Spleen (tissue), 7 donors: ENCODE data around the gene ST6GALNAC4.

Experiments
- POLR2A ChIP-seq, 3 donors: fragments of 450-650 bp; IDR thresholded peaks; one replicate each; pipeline ENCODE4 v1.5.1; 2017; ENCODE audit warnings: antibody characterized with exemption in 3 of 3, mild to moderate bottlenecking in 1 of 3
- TF ChIP-seq, protein P1 (sequence below), 11 experiments: fragments of 200-600 bp in 7 of 11; fragments of 450-650 bp in 4 of 11; sonication (generic) in 4 of 11; IDR thresholded peaks in 8 of 11; conservative IDR thresholded peaks in 3 of 11; 1 replicate in 7 of 11; 2 replicates in 4 of 11; pipeline versions ENCODE4 v1.4.0 to v1.8.0; 2016 to 2021; ENCODE audit warnings: antibody characterized with exemption in 11 of 11, inconsistent platforms in 4 of 11, mild to moderate bottlenecking in 1 of 11
- donor health status: DM: no; HTN: no; CAD: no; lungs with moderate emphysema.
- donor health status: DM: no; HTN: no; CAD: no.
- donor health status: DM: no; HTN: no; CAD: no.

DNA sequence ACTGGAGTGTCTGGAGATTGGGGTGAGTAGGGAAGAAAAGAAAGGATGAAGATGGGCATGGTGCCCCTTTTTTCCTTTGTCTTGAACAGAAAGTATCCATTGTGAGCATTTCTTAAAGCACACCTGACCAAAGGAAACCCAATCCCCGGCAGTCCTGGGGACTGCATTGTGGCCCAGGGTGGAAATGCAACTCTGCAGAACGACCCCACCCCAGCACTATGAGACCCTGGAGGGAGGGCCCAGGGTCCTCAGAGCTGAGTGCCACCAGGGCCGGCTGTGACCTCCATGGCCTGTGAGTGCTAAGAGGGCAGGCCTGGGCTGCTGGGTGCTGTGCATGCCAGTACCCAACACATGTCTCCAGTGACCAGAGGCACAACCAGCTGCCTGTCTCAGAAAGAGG lies 45.4 kb upstream of the ST6GALNAC4 start:
- TF ChIP-seq, protein P1, sequence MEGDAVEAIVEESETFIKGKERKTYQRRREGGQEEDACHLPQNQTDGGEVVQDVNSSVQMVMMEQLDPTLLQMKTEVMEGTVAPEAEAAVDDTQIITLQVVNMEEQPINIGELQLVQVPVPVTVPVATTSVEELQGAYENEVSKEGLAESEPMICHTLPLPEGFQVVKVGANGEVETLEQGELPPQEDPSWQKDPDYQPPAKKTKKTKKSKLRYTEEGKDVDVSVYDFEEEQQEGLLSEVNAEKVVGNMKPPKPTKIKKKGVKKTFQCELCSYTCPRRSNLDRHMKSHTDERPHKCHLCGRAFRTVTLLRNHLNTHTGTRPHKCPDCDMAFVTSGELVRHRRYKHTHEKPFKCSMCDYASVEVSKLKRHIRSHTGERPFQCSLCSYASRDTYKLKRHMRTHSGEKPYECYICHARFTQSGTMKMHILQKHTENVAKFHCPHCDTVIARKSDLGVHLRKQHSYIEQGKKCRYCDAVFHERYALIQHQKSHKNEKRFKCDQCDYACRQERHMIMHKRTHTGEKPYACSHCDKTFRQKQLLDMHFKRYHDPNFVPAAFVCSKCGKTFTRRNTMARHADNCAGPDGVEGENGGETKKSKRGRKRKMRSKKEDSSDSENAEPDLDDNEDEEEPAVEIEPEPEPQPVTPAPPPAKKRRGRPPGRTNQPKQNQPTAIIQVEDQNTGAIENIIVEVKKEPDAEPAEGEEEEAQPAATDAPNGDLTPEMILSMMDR (IDR thresholded peaks at IDR 0.05 in 8 of 11, conservative IDR thresholded peaks at IDR 0.05 in 3 of 11) = no peak
- no peak for TF ChIP-seq POLR2A (IDR thresholded peaks at IDR 0.05)
